K562 (cell line): ENCODE results near the gene NACC1. TPM values are rescaled to one million over a fixed set of nuclear protein-coding genes. Genes with fewer than 3 reads are reported as not detected.

Experiments used
- CCAR2 ChIP-seq: fragments of 200-400 bp; formaldehyde crosslinking; IDR thresholded peaks from 2 replicates; pipeline ENCODE4 v1.6.1; 2017; ENCODE audit warnings: mild to moderate bottlenecking, low read depth, low read length
- HNRNPLL ChIP-seq: fragments of 200-400 bp; formaldehyde crosslinking; IDR thresholded peaks from 2 replicates; pipeline ENCODE4 v1.6.1; 2017; ENCODE audit warnings: low read length, low read depth, mild to moderate bottlenecking; ENCODE audit not compliant: poor library complexity, severe bottlenecking
- ILF3 ChIP-seq: fragments of 450-650 bp; IDR thresholded peaks from 2 replicates; pipeline ENCODE4 v1.6.1; 2018; ENCODE audit warnings: antibody characterized with exemption, mild to moderate bottlenecking, moderate library complexity, borderline replicate concordance
- LCOR ChIP-seq: sonication (generic); formaldehyde crosslinking; IDR thresholded peaks from 2 replicates; pipeline ENCODE4 v1.8.0; 2022; ENCODE audit warnings: mild to moderate bottlenecking, missing genetic modification reagents
- MAFG ChIP-seq: fragments of 450-650 bp; conservative IDR thresholded peaks from 2 replicates; pipeline ENCODE4 v1.6.1; 2016; ENCODE audit warnings: missing genetic modification characterization, missing compliant biosample characterization
- POLR2AphosphoS2 ChIP-seq: IDR thresholded peaks from 2 replicates; pipeline ENCODE4 v1.6.1; 2012; ENCODE audit warnings: low read length, improper control_type of control experiment
- RBM15 ChIP-seq: fragments of 200-400 bp; formaldehyde crosslinking; IDR thresholded peaks from 2 replicates; pipeline ENCODE4 v1.6.1; 2018; ENCODE audit warnings: mild to moderate bottlenecking, low read length, moderate library complexity; ENCODE audit not compliant: insufficient read depth
- RFX1 ChIP-seq: fragments of 450-650 bp; IDR thresholded peaks from 2 replicates; pipeline ENCODE4 v1.6.1; 2016; ENCODE audit warnings: mild to moderate bottlenecking, moderate library complexity
- SIX5 ChIP-seq, 2 experiments: IDR thresholded peaks; 2 replicates each; pipeline ENCODE4 v1.6.1; 2011; ENCODE audit warnings: low read length in 2 of 2, borderline replicate concordance in 1 of 2, low read depth in 1 of 2, mild to moderate bottlenecking in 1 of 2, moderate library complexity in 1 of 2; ENCODE audit not compliant: insufficient read depth in 1 of 2
- SMARCA4 ChIP-seq: fragments of 450-650 bp; IDR thresholded peaks from 2 replicates; pipeline ENCODE4 v1.6.1; 2016
- SOX6 ChIP-seq: fragments of 450-650 bp; IDR thresholded peaks from 2 replicates; pipeline ENCODE4 v1.6.1; 2014; ENCODE audit warnings: mild to moderate bottlenecking
- ZBED1 ChIP-seq: IDR thresholded peaks from 2 replicates; pipeline ENCODE4 v1.6.1; 2014
- ZFP1 ChIP-seq: fragments of 450-650 bp; formaldehyde crosslinking; IDR thresholded peaks from 2 replicates; pipeline ENCODE4 v1.4.0; 2020; ENCODE audit warnings: mild to moderate bottlenecking, mixed read lengths
- ZFP36 ChIP-seq: fragments of 150-350 bp; IDR thresholded peaks from 2 replicates; pipeline ENCODE4 v1.6.1; 2018; ENCODE audit warnings: low read length, low read depth; ENCODE audit not compliant: partially characterized antibody
- ZNF140 ChIP-seq: fragments of 250-450 bp; sonication (Bioruptor Pico); IDR thresholded peaks from 2 replicates; pipeline ENCODE4 v1.8.0; 2021; ENCODE audit warnings: moderate library complexity, mild to moderate bottlenecking, inconsistent platforms
- ZNF184 ChIP-seq: sonication (generic); formaldehyde crosslinking; IDR thresholded peaks from 2 replicates; pipeline ENCODE4 v1.5.0; 2020; ENCODE audit warnings: missing genetic modification reagents
- ZNF707 ChIP-seq: fragments of 250-450 bp; sonication (Bioruptor Pico); conservative IDR thresholded peaks from 2 replicates; pipeline ENCODE4 v1.8.0; 2022; ENCODE audit warnings: inconsistent platforms, mild to moderate bottlenecking, moderate library complexity
- polyA plus RNA-seq, 8 experiments: library from polyadenylated mRNA; depleted of rRNA in 4 of 8; stranded (reverse) in 5 of 8; unstranded in 3 of 8; fragments of >200 nt; fragmentation: Nextera tagmentation in 2 of 8; fragmentation: Illumina TruSeq in 1 of 8; extraction: Ambion mirVana in 2 of 8; extraction: Trizol in 1 of 8; gene quantifications; 2 replicates each; pipeline versions ENCODE4 v1.2.1 to v1.2.3, GENCODE V29; 2011 to 2014; ENCODE audit warnings: inconsistent platforms in 1 of 8, missing spikeins in 1 of 8
- total RNA-seq, 7 experiments: library from RNA; depleted of rRNA in 6 of 7; stranded (reverse); fragments of >200 nt in 6 of 7; fragmentation: Illumina TruSeq in 2 of 7; extraction: Trizol in 2 of 7; gene quantifications; 2 replicates each; pipeline versions ENCODE4 v1.2.1 to v1.2.3, GENCODE V29; 2011 to 2021; ENCODE audit warnings: low replicate concordance in 1 of 7
- TF ChIP-seq, protein P1 (sequence below), 2 experiments: IDR thresholded peaks; 2 replicates each; pipeline ENCODE4 v1.6.1; 2012; ENCODE audit warnings: improper control_type of control experiment in 2 of 2, low read depth in 2 of 2, low read length in 2 of 2, borderline replicate concordance in 1 of 2
- TF ChIP-seq, protein P2 (sequence below): fragments of 450-650 bp; IDR thresholded peaks from 2 replicates; pipeline ENCODE4 v1.6.1; 2014; ENCODE audit warnings: low read depth, mild to moderate bottlenecking, moderate library complexity, borderline replicate concordance
- TF ChIP-seq, protein P3 (sequence below): sonication (generic); formaldehyde crosslinking; IDR thresholded peaks from 2 replicates; pipeline ENCODE4 v1.9.0; 2022; ENCODE audit warnings: mild to moderate bottlenecking, missing genetic modification reagents
- TF ChIP-seq, protein P4 (sequence below): fragments of 250-450 bp; sonication (Bioruptor Pico); IDR thresholded peaks from 2 replicates; pipeline ENCODE4 v1.5.0; 2021; ENCODE audit warnings: mild to moderate bottlenecking, borderline replicate concordance

Gene NACC1
- total and polyA plus RNA-seq, 9 of the 15 experiments (the other 6 are each of a cell fraction or from before 2014, with no cell fraction given), result 0.04 to 96.6 (median 25.8) TPM

DNA sequence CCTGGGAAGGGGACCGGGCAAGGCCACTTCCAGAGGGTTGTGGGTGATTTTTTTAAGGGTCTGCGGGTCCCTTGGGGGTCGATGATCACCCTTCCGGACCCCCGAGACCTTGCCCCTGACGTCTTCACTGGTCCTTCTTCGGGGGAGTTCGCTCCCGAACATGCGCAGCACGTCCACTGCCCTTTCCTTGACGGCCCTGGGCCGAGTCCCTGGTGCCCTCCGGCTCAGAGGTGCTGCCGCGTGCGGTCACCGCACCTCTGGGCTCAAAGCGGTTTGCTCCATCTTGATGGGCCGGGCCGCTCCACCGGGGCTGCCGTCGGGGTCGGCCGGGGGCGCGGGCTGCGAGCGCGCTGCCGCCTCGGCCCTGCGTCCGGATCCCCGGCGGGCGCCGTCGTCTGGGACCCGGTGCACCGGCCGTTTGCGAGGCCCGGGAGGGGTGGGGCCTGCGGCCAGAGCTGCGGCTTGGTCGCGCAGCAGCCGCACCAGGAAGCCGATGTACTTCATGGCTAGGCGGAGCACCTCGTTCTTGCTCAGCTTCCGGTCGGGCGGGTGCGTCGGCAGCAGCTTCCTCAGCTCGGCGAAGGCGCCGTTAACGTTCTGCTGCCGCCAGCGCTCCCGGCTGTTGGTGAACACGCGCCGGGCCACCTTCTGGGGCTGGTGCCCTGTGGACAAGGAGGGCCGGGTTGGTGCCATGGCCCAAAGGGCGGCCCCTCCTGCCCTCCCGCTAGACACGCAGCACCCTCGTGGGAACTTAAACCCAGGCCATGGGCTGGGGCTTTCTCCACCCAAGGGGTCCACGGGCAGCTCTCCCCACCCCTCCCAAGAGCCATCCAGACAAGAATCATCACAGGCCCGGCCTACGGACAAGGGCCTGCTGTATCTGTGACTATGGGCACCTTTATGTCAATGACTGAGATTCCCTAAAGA is 18.7 kb upstream of the NACC1 start (continued):
- TF ChIP-seq SMARCA4 (no peak), RFX1 (no peak), LCOR (no peak), HNRNPLL (peak; percentile 9), RBM15 (no peak), ILF3 (no peak), ZFP1 (no peak), ZFP36 (no peak), ZBED1 (no peak), MAFG (tag) (no peak), CCAR2 (no peak), SOX6 (peak; percentile 44; the same call in 1 of the 2 replicates), POLR2AphosphoS2 (peak; percentile 89), ZNF184 (no peak), ZNF140 (CRISPR knock-in tag) (no peak), SIX5 (IDR thresholded peaks at IDR 0.05; ENCODE audit: borderline replicate concordance in 1 of 2, insufficient read depth in 1 of 2, low read depth in 1 of 2, low read length in 2 of 2) (no peak), ZNF707 (no peak)
- TF ChIP-seq, protein P1, sequence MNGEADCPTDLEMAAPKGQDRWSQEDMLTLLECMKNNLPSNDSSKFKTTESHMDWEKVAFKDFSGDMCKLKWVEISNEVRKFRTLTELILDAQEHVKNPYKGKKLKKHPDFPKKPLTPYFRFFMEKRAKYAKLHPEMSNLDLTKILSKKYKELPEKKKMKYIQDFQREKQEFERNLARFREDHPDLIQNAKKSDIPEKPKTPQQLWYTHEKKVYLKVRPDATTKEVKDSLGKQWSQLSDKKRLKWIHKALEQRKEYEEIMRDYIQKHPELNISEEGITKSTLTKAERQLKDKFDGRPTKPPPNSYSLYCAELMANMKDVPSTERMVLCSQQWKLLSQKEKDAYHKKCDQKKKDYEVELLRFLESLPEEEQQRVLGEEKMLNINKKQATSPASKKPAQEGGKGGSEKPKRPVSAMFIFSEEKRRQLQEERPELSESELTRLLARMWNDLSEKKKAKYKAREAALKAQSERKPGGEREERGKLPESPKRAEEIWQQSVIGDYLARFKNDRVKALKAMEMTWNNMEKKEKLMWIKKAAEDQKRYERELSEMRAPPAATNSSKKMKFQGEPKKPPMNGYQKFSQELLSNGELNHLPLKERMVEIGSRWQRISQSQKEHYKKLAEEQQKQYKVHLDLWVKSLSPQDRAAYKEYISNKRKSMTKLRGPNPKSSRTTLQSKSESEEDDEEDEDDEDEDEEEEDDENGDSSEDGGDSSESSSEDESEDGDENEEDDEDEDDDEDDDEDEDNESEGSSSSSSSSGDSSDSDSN (IDR thresholded peaks at IDR 0.05; ENCODE audit: borderline replicate concordance in 1 of 2, low read depth in 2 of 2, low read length in 2 of 2), result peak; percentile 76 to 93; a peak in 3 of 4 replicates
- TF ChIP-seq, protein P2, sequence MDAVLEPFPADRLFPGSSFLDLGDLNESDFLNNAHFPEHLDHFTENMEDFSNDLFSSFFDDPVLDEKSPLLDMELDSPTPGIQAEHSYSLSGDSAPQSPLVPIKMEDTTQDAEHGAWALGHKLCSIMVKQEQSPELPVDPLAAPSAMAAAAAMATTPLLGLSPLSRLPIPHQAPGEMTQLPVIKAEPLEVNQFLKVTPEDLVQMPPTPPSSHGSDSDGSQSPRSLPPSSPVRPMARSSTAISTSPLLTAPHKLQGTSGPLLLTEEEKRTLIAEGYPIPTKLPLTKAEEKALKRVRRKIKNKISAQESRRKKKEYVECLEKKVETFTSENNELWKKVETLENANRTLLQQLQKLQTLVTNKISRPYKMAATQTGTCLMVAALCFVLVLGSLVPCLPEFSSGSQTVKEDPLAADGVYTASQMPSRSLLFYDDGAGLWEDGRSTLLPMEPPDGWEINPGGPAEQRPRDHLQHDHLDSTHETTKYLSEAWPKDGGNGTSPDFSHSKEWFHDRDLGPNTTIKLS, result peak; percentile 50; the same call in 1 of the 2 replicates
- TF ChIP-seq, protein P3, sequence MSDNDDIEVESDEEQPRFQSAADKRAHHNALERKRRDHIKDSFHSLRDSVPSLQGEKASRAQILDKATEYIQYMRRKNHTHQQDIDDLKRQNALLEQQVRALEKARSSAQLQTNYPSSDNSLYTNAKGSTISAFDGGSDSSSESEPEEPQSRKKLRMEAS (CRISPR knock-in tag), result peak; percentile 74
- TF ChIP-seq, protein P4, sequence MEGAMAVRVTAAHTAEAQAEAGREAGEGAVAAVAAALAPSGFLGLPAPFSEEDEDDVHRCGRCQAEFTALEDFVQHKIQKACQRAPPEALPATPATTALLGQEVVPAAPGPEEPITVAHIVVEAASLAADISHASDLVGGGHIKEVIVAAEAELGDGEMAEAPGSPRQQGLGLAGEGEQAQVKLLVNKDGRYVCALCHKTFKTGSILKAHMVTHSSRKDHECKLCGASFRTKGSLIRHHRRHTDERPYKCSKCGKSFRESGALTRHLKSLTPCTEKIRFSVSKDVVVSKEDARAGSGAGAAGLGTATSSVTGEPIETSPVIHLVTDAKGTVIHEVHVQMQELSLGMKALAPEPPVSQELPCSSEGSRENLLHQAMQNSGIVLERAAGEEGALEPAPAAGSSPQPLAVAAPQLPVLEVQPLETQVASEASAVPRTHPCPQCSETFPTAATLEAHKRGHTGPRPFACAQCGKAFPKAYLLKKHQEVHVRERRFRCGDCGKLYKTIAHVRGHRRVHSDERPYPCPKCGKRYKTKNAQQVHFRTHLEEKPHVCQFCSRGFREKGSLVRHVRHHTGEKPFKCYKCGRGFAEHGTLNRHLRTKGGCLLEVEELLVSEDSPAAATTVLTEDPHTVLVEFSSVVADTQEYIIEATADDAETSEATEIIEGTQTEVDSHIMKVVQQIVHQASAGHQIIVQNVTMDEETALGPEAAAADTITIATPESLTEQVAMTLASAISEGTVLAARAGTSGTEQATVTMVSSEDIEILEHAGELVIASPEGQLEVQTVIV (CRISPR knock-in tag), result peak; percentile 82
